CD8-positive, alpha-beta memory T cell (primary cell): ENCODE data around the gene MOK. TPM values are rescaled to one million over a fixed set of nuclear protein-coding genes. Genes with fewer than 3 reads are reported as not detected.
A peak's percentile ranks its signal among the peaks of the same experiment; 100 is the strongest.
"Not testable (repeated sequence)": the region's sequence is repeated elsewhere in the genome, so short reads cannot be mapped to it uniquely, and the experiment has no call there.

Experiments
- CTCF ChIA-PET: fragments of 350-600 bp; sonication (Branson Sonifier 250); formaldehyde crosslinking; loops from one replicate; lab custom pipeline; 2021; ENCODE audit warnings: antibody characterized with exemption; lab: Charles Lee
- POLR2A ChIA-PET: fragments of 350-600 bp; sonication (Branson Sonifier 250); formaldehyde crosslinking; loops from one replicate; lab custom pipeline; 2021; ENCODE audit warnings: antibody characterized with exemption; lab: Charles Lee
- DNase-seq, 5 donors: peaks; one replicate each; pipeline versions ENCODE4 v3.0.0 to v3.0.0-alpha.2; 2020 to 2022; ENCODE audit warnings: mixed read lengths in 1 of 5
- H3K27ac ChIP-seq: one replicate; pipeline ENCODE4 v1.7.0; 2013; ENCODE audit warnings: low read depth, mild to moderate bottlenecking, low read length, moderate library complexity
- H3K27me3 ChIP-seq: 2 replicates; pipeline ENCODE4 v1.7.0; 2013; ENCODE audit warnings: low read length, mild to moderate bottlenecking; ENCODE audit not compliant: insufficient read depth, poor library complexity, severe bottlenecking
- H3K36me3 ChIP-seq: 2 replicates; pipeline ENCODE4 v1.7.0; 2013; ENCODE audit warnings: mild to moderate bottlenecking, low read length, moderate library complexity; ENCODE audit not compliant: insufficient read depth
- H3K4me1 ChIP-seq: 2 replicates; pipeline ENCODE4 v1.7.0; 2013; ENCODE audit warnings: mild to moderate bottlenecking, low read length, moderate library complexity; ENCODE audit not compliant: insufficient read depth
- H3K4me3 ChIP-seq: 2 replicates; pipeline ENCODE4 v1.7.0; 2013; ENCODE audit warnings: mild to moderate bottlenecking, low read length
- H3K9me3 ChIP-seq: 2 replicates; pipeline ENCODE4 v1.7.0; 2013; ENCODE audit warnings: mild to moderate bottlenecking, low read length
- H3K27ac Mint-ChIP-seq, 8 donors: one replicate each; pipeline ENCODE4 v1.8.0; 2020 to 2021; ENCODE audit warnings: mixed read lengths in 8 of 8, mild to moderate bottlenecking in 6 of 8, inconsistent platforms in 3 of 8, moderate library complexity in 3 of 8
- H3K27me3 Mint-ChIP-seq, 2 donors: one replicate each; pipeline ENCODE4 v1.8.0; 2020 to 2021; ENCODE audit warnings: mixed read lengths in 2 of 2, mild to moderate bottlenecking in 1 of 2, moderate library complexity in 1 of 2
- H3K36me3 Mint-ChIP-seq, 3 donors: one replicate each; pipeline ENCODE4 v1.8.0; 2020 to 2021; ENCODE audit warnings: mixed read lengths in 3 of 3, inconsistent platforms in 1 of 3, mild to moderate bottlenecking in 1 of 3
- H3K4me1 Mint-ChIP-seq, 3 donors: one replicate each; pipeline ENCODE4 v1.8.0; 2020 to 2021; ENCODE audit warnings: mixed read lengths in 3 of 3, inconsistent platforms in 1 of 3, mild to moderate bottlenecking in 1 of 3
- H3K4me3 Mint-ChIP-seq, 7 donors: one replicate each; pipeline ENCODE4 v1.8.0; 2020 to 2021; ENCODE audit warnings: mixed read lengths in 7 of 7, mild to moderate bottlenecking in 6 of 7, moderate library complexity in 4 of 7, inconsistent platforms in 2 of 7
- H3K9me3 Mint-ChIP-seq, 5 donors: one replicate each; pipeline ENCODE4 v1.8.0; 2020 to 2022; ENCODE audit warnings: mixed read lengths in 5 of 5, mild to moderate bottlenecking in 3 of 5, moderate library complexity in 2 of 5, inconsistent platforms in 1 of 5
- polyA plus RNA-seq: library from polyadenylated mRNA; unstranded; fragments of 300-500 nt; fragmentation: Illumina TruSeq; gene quantifications from one replicate; pipeline ENCODE4 v1.2.3, GENCODE V29; 2021
- total RNA-seq, 2 experiments: library from RNA; stranded (reverse); gene quantifications; one replicate each; pipeline ENCODE4 v1.2.3, GENCODE V29; 2021

MOK gene
- total and polyA plus RNA-seq, 3 experiments from 2014 or later = 2.8 to 7.3 (median 5.8) TPM

- no peak overlapping the region for H3K27ac ChIP-seq
- Mint-ChIP-seq H3K27me3 (no peaks in the 10 kb centered on the region), H3K36me3 (no peaks in the 10 kb centered on the region), H3K4me1 (no peaks in the 10 kb centered on the region), H3K27ac (no peak overlapping the region), H3K9me3 (no peaks in the 10 kb centered on the region), H3K4me3 (no peak overlapping the region)
- H3K9me3 ChIP-seq = no peaks in the 10 kb centered on the region
- ChIA-PET POLR2A (no interaction called here), CTCF (no interaction called here)
- H3K4me3 ChIP-seq = no peak overlapping the region
- H3K36me3 ChIP-seq = no peaks in the 10 kb centered on the region
- no peaks in the 10 kb centered on the region for H3K4me1 ChIP-seq
- H3K27me3 ChIP-seq = no peaks in the 10 kb centered on the region
- no peak for DNase-seq
Measured at GRCh38 chr14:102248121-102248520, 56.8 kb downstream of the MOK start.

- no peaks in the 10 kb centered on the region for H3K9me3 ChIP-seq
Measured at GRCh38 chr14:102246071-102246470, 58.9 kb downstream of the MOK start.

GRCh38 chr14:102243795-102244194, 61.2 kb downstream of the MOK start:
- H3K36me3 Mint-ChIP-seq, H3K27ac Mint-ChIP-seq, H3K4me3 Mint-ChIP-seq, H3K27ac ChIP-seq, H3K27me3 Mint-ChIP-seq, H3K4me3 ChIP-seq, H3K4me1 ChIP-seq, H3K4me1 Mint-ChIP-seq, H3K9me3 Mint-ChIP-seq, CTCF ChIA-PET, H3K27me3 ChIP-seq, H3K9me3 ChIP-seq, POLR2A ChIA-PET, H3K36me3 ChIP-seq, DNase-seq: not testable (repeated sequence)

More at GRCh38 chr14:102246071-102246470, 58.9 kb downstream of the MOK start:
- no peak overlapping the region for H3K4me3 ChIP-seq
- ChIA-PET POLR2A (no interaction called here), CTCF (no interaction called here)
- H3K36me3 Mint-ChIP-seq = no peaks in the 10 kb centered on the region
- H3K36me3 ChIP-seq = no peaks in the 10 kb centered on the region
- H3K4me3 Mint-ChIP-seq = no peak overlapping the region
- H3K4me1 Mint-ChIP-seq = no peaks in the 10 kb centered on the region
- no peaks in the 10 kb centered on the region for H3K27me3 ChIP-seq
- H3K27me3 Mint-ChIP-seq = no peaks in the 10 kb centered on the region
- no peak for DNase-seq
- H3K27ac Mint-ChIP-seq = no peak overlapping the region
- no peaks in the 10 kb centered on the region for H3K4me1 ChIP-seq
- no peaks in the 10 kb centered on the region for H3K9me3 Mint-ChIP-seq
- H3K27ac ChIP-seq = no peak overlapping the region

GRCh38 chr14:102241147-102241546, 63.8 kb downstream of the MOK start:
- Mint-ChIP-seq H3K9me3 (no peaks in the 10 kb centered on the region), H3K36me3 (no peaks in the 10 kb centered on the region)
- CTCF ChIA-PET = no interaction called here

GRCh38 chr14:102240481-102240880, 64.5 kb downstream of the MOK start:
- CTCF ChIA-PET, H3K27me3 Mint-ChIP-seq, H3K27me3 ChIP-seq, H3K36me3 Mint-ChIP-seq, H3K9me3 Mint-ChIP-seq, DNase-seq, H3K4me1 ChIP-seq, H3K4me1 Mint-ChIP-seq, H3K4me3 Mint-ChIP-seq, POLR2A ChIA-PET, H3K36me3 ChIP-seq, H3K4me3 ChIP-seq, H3K9me3 ChIP-seq, H3K27ac ChIP-seq: not testable (repeated sequence)
- peak overlapping the region in 1 of 8 donors; percentile 14 for H3K27ac Mint-ChIP-seq

More at GRCh38 chr14:102241147-102241546, 63.8 kb downstream of the MOK start:
- Histone ChIP-seq H3K27me3 (no peaks in the 10 kb centered on the region), H3K36me3 (no peaks in the 10 kb centered on the region), H3K4me3 (no peak overlapping the region), H3K27ac (no peak overlapping the region), H3K4me1 (no peaks in the 10 kb centered on the region), H3K9me3 (no peaks in the 10 kb centered on the region)
- H3K27ac Mint-ChIP-seq = no peak overlapping the region
- POLR2A ChIA-PET = no interaction called here
- no peaks in the 10 kb centered on the region for H3K4me1 Mint-ChIP-seq
- no peaks in the 10 kb centered on the region for H3K27me3 Mint-ChIP-seq
- DNase-seq = no peak
- no peak overlapping the region for H3K4me3 Mint-ChIP-seq

GRCh38 chr14:102239231-102239630, 65.7 kb downstream of the MOK start:
- Histone ChIP-seq H3K4me1 (no peaks in the 10 kb centered on the region), H3K9me3 (no peaks in the 10 kb centered on the region), H3K4me3 (no peak overlapping the region), H3K36me3 (no peaks in the 10 kb centered on the region), H3K27me3 (no peaks in the 10 kb centered on the region), H3K27ac (no peak overlapping the region)
- no peak overlapping the region for H3K4me3 Mint-ChIP-seq
- no peak overlapping the region for H3K27ac Mint-ChIP-seq
- H3K9me3 Mint-ChIP-seq = no peaks in the 10 kb centered on the region
- DNase-seq = no peak
- no peaks in the 10 kb centered on the region for H3K27me3 Mint-ChIP-seq
- ChIA-PET POLR2A (no interaction called here), CTCF (no interaction called here)
- H3K36me3 Mint-ChIP-seq = no peaks in the 10 kb centered on the region
- H3K4me1 Mint-ChIP-seq = no peaks in the 10 kb centered on the region

- Mint-ChIP-seq H3K36me3 (no peaks in the 10 kb centered on the region), H3K4me3 (no peak overlapping the region), H3K9me3 (no peaks in the 10 kb centered on the region), H3K27ac (no peak overlapping the region), H3K4me1 (no peaks in the 10 kb centered on the region), H3K27me3 (no peaks in the 10 kb centered on the region)
- ChIA-PET CTCF (no interaction called here), POLR2A (no interaction called here)
- H3K9me3 ChIP-seq = no peaks in the 10 kb centered on the region
- H3K4me3 ChIP-seq = no peak overlapping the region
- DNase-seq = no peak
- no peaks in the 10 kb centered on the region for H3K4me1 ChIP-seq
- no peaks in the 10 kb centered on the region for H3K36me3 ChIP-seq
- H3K27ac ChIP-seq = no peak overlapping the region
- H3K27me3 ChIP-seq = no peaks in the 10 kb centered on the region
Measured at GRCh38 chr14:102238766-102239165, 66.2 kb downstream of the MOK start.

GRCh38 chr14:102238131-102238530, 66.8 kb downstream of the MOK start:
- no peak overlapping the region for H3K27ac ChIP-seq
- H3K27me3 Mint-ChIP-seq = peaks cover 0 to 2% of the 10 kb centered on the region in 2 donors
- no peaks in the 10 kb centered on the region for H3K27me3 ChIP-seq
- DNase-seq = no peak
- H3K27ac Mint-ChIP-seq = no peak overlapping the region
- H3K4me3 Mint-ChIP-seq = no peak overlapping the region
- H3K9me3 Mint-ChIP-seq = no peaks in the 10 kb centered on the region
- H3K4me1 Mint-ChIP-seq = no peaks in the 10 kb centered on the region
- ChIA-PET POLR2A (no interaction called here), CTCF (no interaction called here)
- H3K36me3 ChIP-seq = no peaks in the 10 kb centered on the region
- H3K9me3 ChIP-seq = no peaks in the 10 kb centered on the region
- H3K36me3 Mint-ChIP-seq = no peaks in the 10 kb centered on the region
- H3K4me1 ChIP-seq = no peaks in the 10 kb centered on the region
- no peak overlapping the region for H3K4me3 ChIP-seq

GRCh38 chr14:102236026-102236425, 68.9 kb downstream of the MOK start:
- Histone ChIP-seq H3K36me3 (no peaks in the 10 kb centered on the region), H3K4me3 (no peak overlapping the region), H3K27me3 (no peaks in the 10 kb centered on the region), H3K27ac (no peak overlapping the region), H3K9me3 (no peaks in the 10 kb centered on the region), H3K4me1 (no peaks in the 10 kb centered on the region)
- Mint-ChIP-seq H3K36me3 (no peaks in the 10 kb centered on the region), H3K27ac (no peak overlapping the region), H3K4me1 (no peaks in the 10 kb centered on the region), H3K9me3 (no peaks in the 10 kb centered on the region), H3K27me3 (peaks cover 0 to 2% of the 10 kb centered on the region in 2 donors), H3K4me3 (no peak overlapping the region)
- POLR2A ChIA-PET = no interaction called here
- CTCF ChIA-PET = interaction anchor here (1.9 to 2.2 kb wide), 2 partner anchors 78 to 80 kb away, joined by 8 to 9 read pairs; no protein-coding TSS in a partner anchor
- no peak for DNase-seq
